Liver (tissue), 9 donors: ENCODE data around the gene KARS1. TPM values are rescaled to one million over a fixed set of nuclear protein-coding genes. Genes with fewer than 3 reads are reported as not detected.

Experiments used
- DNase-seq: peaks from one replicate; pipeline ENCODE4 v3.0.0-alpha.2; 2017; ENCODE audit warnings: low spot score
- H3K27ac ChIP-seq, 2 donors: one replicate each; pipeline ENCODE4 v1.7.0; 2013; ENCODE audit warnings: inconsistent platforms in 2 of 2, low read length in 2 of 2, control low read depth in 1 of 2, low read depth in 1 of 2, mild to moderate bottlenecking in 1 of 2
- H3K27me3 ChIP-seq, 4 donors: one replicate each; pipeline versions ENCODE4 v1.6.1 to v1.7.0; 2013; ENCODE audit warnings: low read length in 3 of 4, inconsistent platforms in 1 of 4, mild to moderate bottlenecking in 1 of 4, moderate library complexity in 1 of 4; ENCODE audit not compliant: control insufficient read depth in 4 of 4, insufficient read depth in 4 of 4
- H3K36me3 ChIP-seq, 4 donors: one replicate each; pipeline versions ENCODE4 v1.6.1 to v1.7.0; 2013; ENCODE audit warnings: low read length in 3 of 4, mild to moderate bottlenecking in 3 of 4, low read depth in 1 of 4, moderate library complexity in 1 of 4; ENCODE audit not compliant: control insufficient read depth in 4 of 4, insufficient read depth in 3 of 4
- H3K4me1 ChIP-seq, 4 donors: one replicate each; pipeline versions ENCODE4 v1.6.1 to v1.7.0; 2013; ENCODE audit warnings: low read length in 3 of 4, mild to moderate bottlenecking in 3 of 4, moderate library complexity in 1 of 4; ENCODE audit not compliant: control insufficient read depth in 4 of 4, insufficient read depth in 4 of 4
- H3K4me3 ChIP-seq, 3 donors: one replicate each; pipeline versions ENCODE4 v1.6.1 to v1.7.0; 2013; ENCODE audit warnings: low read length in 3 of 3, control low read depth in 1 of 3, low read depth in 1 of 3, mild to moderate bottlenecking in 1 of 3
- H3K9ac ChIP-seq, 2 donors: one replicate each; pipeline ENCODE4 v1.7.0; 2013; ENCODE audit warnings: low read length in 2 of 2, mild to moderate bottlenecking in 2 of 2, moderate library complexity in 2 of 2, control low read depth in 1 of 2, low read depth in 1 of 2
- H3K9me3 ChIP-seq, 4 donors: one replicate each; pipeline versions ENCODE4 v1.6.1 to v1.7.0; 2013; ENCODE audit warnings: low read length in 3 of 4; ENCODE audit not compliant: control insufficient read depth in 4 of 4
- ATF3 ChIP-seq: IDR thresholded peaks from 2 replicates; pipeline ENCODE4 v1.6.1; 2016; ENCODE audit warnings: antibody characterized with exemption
- CTCF ChIP-seq: fragments of 150-350 bp; IDR thresholded peaks from 2 replicates; pipeline ENCODE4 v1.5.1; 2017; ENCODE audit warnings: improper control_type of control experiment, low read depth, low read length; ENCODE audit not compliant: missing input control
- EGR1 ChIP-seq, 2 donors: IDR thresholded peaks; 2 replicates each; pipeline ENCODE4 v1.6.1; 2016 to 2018; ENCODE audit warnings: antibody characterized with exemption in 2 of 2, low read depth in 2 of 2
- FOXA1 ChIP-seq: IDR thresholded peaks from 2 replicates; pipeline ENCODE4 v1.6.1; 2016; ENCODE audit warnings: antibody characterized with exemption
- FOXA2 ChIP-seq: IDR thresholded peaks from 2 replicates; pipeline ENCODE4 v1.6.1; 2016; ENCODE audit warnings: antibody characterized with exemption
- GABPA ChIP-seq, 2 donors: IDR thresholded peaks in 1 of 2; conservative IDR thresholded peaks in 1 of 2; 2 replicates each; pipeline ENCODE4 v1.6.1; 2016; ENCODE audit warnings: antibody characterized with exemption in 2 of 2, mild to moderate bottlenecking in 1 of 2, moderate library complexity in 1 of 2
- HNF4A ChIP-seq, 2 donors: conservative IDR thresholded peaks; 2 replicates each; pipeline ENCODE4 v1.6.1; 2016; ENCODE audit warnings: antibody characterized with exemption in 2 of 2, mild to moderate bottlenecking in 2 of 2
- HNF4G ChIP-seq: IDR thresholded peaks from 2 replicates; pipeline ENCODE4 v1.6.1; 2016; ENCODE audit warnings: antibody characterized with exemption
- JUND ChIP-seq, 2 donors: IDR thresholded peaks; 2 replicates each; pipeline ENCODE4 v1.6.1; 2016; ENCODE audit warnings: antibody characterized with exemption in 2 of 2
- MAX ChIP-seq: IDR thresholded peaks from 2 replicates; pipeline ENCODE4 v1.6.1; 2016; ENCODE audit warnings: antibody characterized with exemption
- NR2F2 ChIP-seq: IDR thresholded peaks from 2 replicates; pipeline ENCODE4 v1.6.1; 2016; ENCODE audit warnings: antibody characterized with exemption
- RAD21 ChIP-seq, 2 donors: IDR thresholded peaks; 2 replicates each; pipeline ENCODE4 v1.6.1; 2016; ENCODE audit warnings: antibody characterized with exemption in 2 of 2, mild to moderate bottlenecking in 2 of 2
- REST ChIP-seq: IDR thresholded peaks from 2 replicates; pipeline ENCODE4 v1.6.1; 2016; ENCODE audit warnings: antibody characterized with exemption, mild to moderate bottlenecking
- RXRA ChIP-seq, 2 donors: IDR thresholded peaks; 2 replicates each; pipeline ENCODE4 v1.6.1; 2017 to 2018; ENCODE audit warnings: antibody characterized with exemption in 2 of 2, mild to moderate bottlenecking in 1 of 2
- SP1 ChIP-seq: IDR thresholded peaks from 2 replicates; pipeline ENCODE4 v1.6.1; 2018; ENCODE audit warnings: antibody characterized with exemption, mild to moderate bottlenecking
- TAF1 ChIP-seq: conservative IDR thresholded peaks from 2 replicates; pipeline ENCODE4 v1.6.1; 2016; ENCODE audit warnings: antibody characterized with exemption, mild to moderate bottlenecking
- YY1 ChIP-seq: IDR thresholded peaks from 2 replicates; pipeline ENCODE4 v1.6.1; 2016; ENCODE audit warnings: antibody characterized with exemption, mild to moderate bottlenecking
- ZBTB33 ChIP-seq: IDR thresholded peaks from 2 replicates; pipeline ENCODE4 v1.6.1; 2016; ENCODE audit warnings: antibody characterized with exemption
- WGBS: extraction: QIAGEN DNeasy Blood & Tissue Kit; methylation state at CpG from one replicate; pipeline ENCODE4 v1.1.7; 2013; 5-methylcytosine and 5-hydroxymethylcytosine counted together
- polyA plus RNA-seq, 2 donors: library from polyadenylated mRNA; stranded (reverse) in 1 of 2; unstranded in 1 of 2; fragments of 200-250 nt in 1 of 2; fragments of >200 nt in 1 of 2; fragmentation: Nextera tagmentation in 1 of 2; extraction: Ambion mirVana in 1 of 2; gene quantifications; one replicate each; pipeline versions ENCODE4 v1.2.1 to v1.2.3, GENCODE V29; 2013 to 2015
- total RNA-seq, 2 donors: library from RNA; depleted of rRNA; stranded (reverse); fragments of >200 nt; gene quantifications; one replicate each; pipeline ENCODE4 v1.2.3, GENCODE V29; 2014
- donor health status: healthy.
- donor health status: healthy.
- donor health status: healthy.
- donor health status: healthy.
- donor health status: healthy.

Gene KARS1
- total and polyA plus RNA-seq, 4 donors: 47.3 to 65.5 (median 52.2) TPM

- H3K9ac ChIP-seq: no peak overlapping the region
- TF ChIP-seq YY1: no peak
- no peak for TF ChIP-seq FOXA1
- no peak for TF ChIP-seq EGR1 (IDR thresholded peaks at IDR 0.05; ENCODE audit: low read depth in 2 of 2)
- no peak for TF ChIP-seq JUND (IDR thresholded peaks at IDR 0.05)
- no peak for TF ChIP-seq FOXA2
- TF ChIP-seq NR2F2: no peak
- TF ChIP-seq ATF3: no peak
- TF ChIP-seq REST: no peak
- peaks cover 2 to 10% (median 4%) of the 10 kb centered on the region in 4 donors for H3K4me1 ChIP-seq
- H3K27ac ChIP-seq: no peak overlapping the region
- no peaks in the 10 kb centered on the region for H3K27me3 ChIP-seq
- no peak for DNase-seq
- WGBS: 91% methylated on average over 6 of the region's 6 CpGs
- no peaks in the 10 kb centered on the region for H3K9me3 ChIP-seq
- H3K36me3 ChIP-seq: peaks cover 12 to 66% (median 32%) of the 10 kb centered on the region in 4 donors
- H3K4me3 ChIP-seq: no peak overlapping the region
These were observed 6.9 kb downstream of the KARS1 start for GRCh38 chr16:75640598-75640997.

GRCh38 chr16:75635036-75635435 is 12.4 kb downstream of the KARS1 start:
- no peak for TF ChIP-seq MAX
- no peak for TF ChIP-seq FOXA1
- TF ChIP-seq ATF3: no peak
- TF ChIP-seq JUND (IDR thresholded peaks at IDR 0.05): no peak
- no peak for TF ChIP-seq HNF4G
- no peak for TF ChIP-seq RXRA (IDR thresholded peaks at IDR 0.05)
- no peak for TF ChIP-seq SP1
- TF ChIP-seq CTCF: no peak
- no peak for TF ChIP-seq HNF4A (conservative IDR thresholded peaks at IDR 0.05)
- no peak for TF ChIP-seq NR2F2
- TF ChIP-seq EGR1 (IDR thresholded peaks at IDR 0.05; ENCODE audit: low read depth in 2 of 2): no peak
- no peak for TF ChIP-seq FOXA2
- TF ChIP-seq TAF1: no peak
- no peak for TF ChIP-seq ZBTB33
- TF ChIP-seq REST: no peak
- no peak for TF ChIP-seq RAD21 (IDR thresholded peaks at IDR 0.05)
- no peak for TF ChIP-seq YY1
- no peak for TF ChIP-seq GABPA (IDR thresholded peaks at IDR 0.05 in 1 of 2, conservative IDR thresholded peaks at IDR 0.05 in 1 of 2)
- no peaks in the 10 kb centered on the region for H3K4me1 ChIP-seq
- no peak overlapping the region for H3K4me3 ChIP-seq
- no peaks in the 10 kb centered on the region for H3K9me3 ChIP-seq
- DNase-seq: no peak
- H3K27me3 ChIP-seq: no peaks in the 10 kb centered on the region
- no peak overlapping the region for H3K27ac ChIP-seq
- WGBS: 79% methylated on average over 3 of the region's 3 CpGs
- no peak overlapping the region for H3K9ac ChIP-seq
- H3K36me3 ChIP-seq: peaks cover 27 to 83% (median 61%) of the 10 kb centered on the region in 4 donors
